HTERT RPE-1 (cell line): ENCODE data around the gene EHBP1L1.

ENCODE experiments used
- in situ Hi-C: fragments of 300-500 bp; cut with MboI; formaldehyde crosslinking; loops from 4 replicates; pipeline ENCODE4 v1.14.3; 2020; ENCODE audit warnings: low sequenced_read_pairs

The EHBP1L1 gene

GRCh38 chr11:65575568-65576231 is at the start of gene EHBP1L1:
Gene EHBP1L1, plus strand, starts transcription at chr11:65576053. Its CDS starts 250 bp downstream, at chr11:65576303.
- in situ Hi-C loops: no loop called here

DNA sequence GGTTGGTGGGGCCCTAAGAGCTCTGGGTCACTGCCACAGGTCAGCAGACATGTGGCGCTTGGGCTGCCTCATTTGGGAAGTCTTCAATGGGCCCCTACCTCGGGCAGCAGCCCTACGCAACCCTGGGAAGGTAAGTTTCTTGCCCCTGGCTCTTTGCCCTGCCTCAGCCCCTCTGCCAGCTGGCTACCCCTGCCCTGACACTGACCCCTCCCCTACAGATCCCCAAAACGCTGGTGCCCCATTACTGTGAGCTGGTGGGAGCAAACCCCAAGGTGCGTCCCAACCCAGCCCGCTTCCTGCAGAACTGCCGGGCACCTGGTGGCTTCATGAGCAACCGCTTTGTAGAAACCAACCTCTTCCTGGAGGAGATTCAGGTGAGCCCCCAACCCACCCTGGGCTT is 49.1 kb upstream of the EHBP1L1 start:
- in situ Hi-C loops: no loop called here

DNA sequence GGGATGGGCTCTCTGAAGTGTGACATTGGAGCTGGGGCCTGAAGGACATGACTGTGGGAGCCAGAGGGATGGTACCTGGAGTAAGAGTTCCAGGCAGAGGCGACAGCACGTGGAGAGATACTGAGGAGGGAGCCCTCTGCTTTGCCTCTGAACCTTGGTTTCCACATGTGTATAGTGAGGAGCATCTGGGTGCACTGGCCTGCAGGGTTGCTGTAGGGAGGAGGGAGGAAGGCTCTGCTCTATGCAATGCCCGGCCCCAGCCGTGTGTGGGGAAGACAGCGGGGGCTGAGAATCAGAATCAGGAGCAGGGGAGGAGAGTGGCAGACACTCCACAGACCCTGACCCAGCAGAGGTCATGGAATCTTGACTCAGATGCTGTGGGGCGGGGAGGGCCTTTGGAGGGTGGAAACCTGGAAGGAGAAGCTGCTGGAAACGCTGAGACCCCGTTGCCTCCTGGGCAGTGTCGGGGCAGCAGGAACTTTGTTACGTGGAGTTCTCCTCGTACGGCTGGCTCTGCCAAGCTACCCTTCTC is 47.0 kb upstream of the EHBP1L1 start:
- in situ Hi-C loops: no loop called here

GRCh38 chr11:65529475-65530156 is 46.2 kb upstream of the EHBP1L1 start:
- in situ Hi-C loops: no loop called here

GRCh38 chr11:65530157-65530496 is 45.7 kb upstream of the EHBP1L1 start:
- in situ Hi-C loops: no loop called here

- in situ Hi-C loops: no loop called here
Observed at GRCh38 chr11:65532388-65533064, 43.3 kb upstream of the EHBP1L1 start.

DNA sequence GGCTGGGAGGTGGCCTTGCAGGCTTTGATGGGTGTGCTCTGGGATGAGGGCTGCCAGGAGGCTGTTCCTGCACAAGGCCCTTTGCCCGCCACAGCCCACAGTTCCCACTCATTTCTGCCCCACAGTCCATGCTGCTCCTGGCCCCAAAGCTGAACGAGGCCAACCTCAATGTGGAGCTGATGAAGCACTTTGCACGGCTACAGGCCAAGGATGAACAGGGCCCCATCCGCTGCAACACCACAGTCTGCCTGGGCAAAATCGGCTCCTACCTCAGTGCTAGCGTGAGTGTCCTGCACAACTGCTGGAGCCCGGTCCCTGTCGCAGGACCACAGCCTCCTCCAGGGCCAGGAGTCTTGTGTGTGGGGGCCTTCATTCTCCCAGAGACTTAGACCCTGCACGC is 40.8 kb upstream of the EHBP1L1 start:
- in situ Hi-C loops: no loop called here

DNA sequence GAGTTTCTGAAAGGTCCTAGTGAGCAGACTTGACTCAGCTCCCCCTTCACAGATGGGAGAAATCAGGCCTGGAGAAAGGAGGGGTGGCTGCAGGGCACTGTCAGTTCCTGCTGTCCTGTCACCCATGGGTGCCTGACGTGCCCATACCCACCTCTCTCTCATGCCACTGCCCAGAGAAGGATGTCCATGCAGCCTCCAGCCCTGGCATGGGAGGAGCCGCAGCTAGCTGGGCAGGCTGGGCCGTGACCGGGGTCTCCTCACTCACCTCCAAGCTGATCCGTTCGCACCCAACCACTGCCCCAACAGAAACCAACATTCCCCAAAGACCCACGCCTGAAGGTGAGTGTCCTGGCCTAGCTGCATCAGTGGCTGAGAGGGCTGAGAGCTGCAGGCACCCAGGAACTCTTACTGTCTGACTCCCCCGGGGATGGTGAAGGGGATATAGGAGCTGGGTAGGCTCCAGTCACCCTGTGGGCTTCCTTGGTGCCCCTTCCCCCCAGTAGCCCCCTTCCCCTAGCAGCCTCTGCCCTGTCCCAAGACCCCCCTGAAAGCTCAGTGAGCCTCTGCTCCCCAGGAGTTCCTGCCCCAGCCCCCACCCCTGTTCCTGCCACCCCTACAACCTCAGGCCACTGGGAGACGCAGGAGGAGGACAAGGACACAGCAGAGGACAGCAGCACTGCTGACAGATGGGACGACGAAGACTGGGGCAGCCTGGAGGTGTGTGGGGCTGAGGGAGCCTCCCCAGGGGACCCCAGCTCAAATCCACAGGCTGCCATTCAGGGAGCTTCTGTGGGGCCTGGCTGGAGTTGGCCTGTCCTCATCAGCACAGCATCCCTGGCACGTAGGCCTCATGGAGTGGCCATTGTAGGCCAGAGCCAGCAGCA is 39.2 kb upstream of the EHBP1L1 start:
- in situ Hi-C loops: no loop called here

- in situ Hi-C loops: no loop called here
Observed at GRCh38 chr11:65537296-65537597, 38.6 kb upstream of the EHBP1L1 start.

GRCh38 chr11:65537620-65538231 is 38.1 kb upstream of the EHBP1L1 start:
- in situ Hi-C loops: no loop called here

GRCh38 chr11:65538232-65538914 is 37.5 kb upstream of the EHBP1L1 start:
- in situ Hi-C loops: no loop called here

- in situ Hi-C loops: no loop called here
Observed at GRCh38 chr11:65538915-65539743, 36.7 kb upstream of the EHBP1L1 start.

- in situ Hi-C loops: no loop called here
Observed at GRCh38 chr11:65539744-65540289, 36.0 kb upstream of the EHBP1L1 start.

DNA sequence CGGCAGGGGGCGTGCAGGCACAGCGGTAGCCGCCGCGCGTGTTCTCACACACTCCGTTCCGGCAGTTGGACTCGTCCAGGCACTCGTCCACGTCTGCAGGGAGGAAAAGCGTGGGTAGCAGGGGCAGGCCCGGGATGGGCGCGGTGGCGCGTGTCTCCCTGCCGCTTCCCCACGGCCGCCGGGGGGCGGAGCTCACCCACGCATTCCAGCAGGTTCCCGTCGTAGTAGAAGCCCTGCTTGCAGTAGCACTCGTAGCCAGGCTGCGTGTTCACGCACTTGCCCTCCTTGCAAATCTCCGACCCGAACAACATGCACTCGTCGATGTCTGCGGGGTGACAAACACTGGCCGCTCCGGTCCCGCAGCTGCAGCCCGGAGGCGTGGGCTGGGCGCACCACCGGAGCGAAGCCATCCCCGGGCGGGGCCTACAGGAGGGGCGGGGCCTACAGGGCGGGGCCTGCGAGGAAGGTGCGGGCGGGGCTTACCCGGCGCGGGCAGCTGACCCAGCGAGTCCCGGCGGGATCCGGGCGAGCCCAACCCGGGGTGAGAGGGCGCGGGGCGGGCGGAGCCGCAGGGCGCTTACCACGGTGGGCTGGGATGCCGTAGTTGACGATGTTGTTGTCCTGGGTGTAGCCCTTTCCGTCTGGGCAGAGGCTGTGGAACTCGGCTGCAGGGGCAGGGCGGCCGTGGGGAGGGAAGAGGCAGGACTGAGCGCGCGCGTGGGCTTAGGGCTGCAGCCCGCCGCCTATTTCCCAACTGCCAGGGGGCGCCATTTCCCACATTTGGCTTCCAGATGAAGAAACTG is 35.4 kb upstream of the EHBP1L1 start:
- in situ Hi-C loops: no loop called here

DNA sequence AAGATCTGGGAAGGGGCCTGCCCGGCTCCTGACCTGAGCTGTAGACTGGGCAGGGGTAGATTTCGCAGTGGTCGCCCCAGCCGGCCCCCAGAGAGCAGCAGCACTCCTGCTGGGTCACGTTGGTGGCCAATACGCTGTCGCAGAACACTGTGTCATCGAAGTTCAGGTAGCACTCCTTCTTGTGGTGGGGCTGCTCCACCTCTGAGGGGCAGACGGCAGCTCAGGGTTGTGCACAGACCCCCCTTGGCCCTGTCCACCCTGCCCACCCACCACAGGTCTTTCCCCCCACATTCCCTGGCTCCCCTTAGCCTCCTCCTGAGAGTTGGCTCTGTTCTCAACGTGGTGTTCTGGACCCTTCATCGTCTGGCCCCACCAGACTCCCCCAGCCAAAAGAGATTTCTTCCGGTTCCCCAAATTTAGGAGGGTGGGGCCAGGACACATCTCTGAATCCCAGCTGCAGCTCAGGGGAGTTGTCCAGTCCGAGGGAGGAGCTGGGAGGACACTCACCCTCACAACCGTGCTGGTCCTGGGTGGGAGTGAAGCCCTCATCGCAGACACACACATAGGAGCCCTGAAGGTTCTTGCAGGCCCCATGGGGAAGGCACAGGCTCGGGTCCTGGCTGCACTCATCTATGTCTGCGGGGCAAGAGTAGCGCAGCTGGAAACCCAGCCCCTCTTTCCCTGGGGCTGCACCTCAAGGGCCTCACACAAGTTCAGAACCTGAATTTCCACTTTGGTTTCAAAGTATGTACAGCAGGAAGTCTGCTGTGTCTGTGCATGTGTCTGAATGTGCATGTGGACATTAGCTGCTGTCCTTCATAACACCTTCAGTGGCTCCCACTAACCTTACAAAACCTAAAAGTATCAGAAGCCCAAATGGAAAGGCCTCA is 34.5 kb upstream of the EHBP1L1 start:
- in situ Hi-C loops: no loop called here

GRCh38 chr11:65542738-65543390 is 33.0 kb upstream of the EHBP1L1 start:
- in situ Hi-C loops: no loop called here

DNA sequence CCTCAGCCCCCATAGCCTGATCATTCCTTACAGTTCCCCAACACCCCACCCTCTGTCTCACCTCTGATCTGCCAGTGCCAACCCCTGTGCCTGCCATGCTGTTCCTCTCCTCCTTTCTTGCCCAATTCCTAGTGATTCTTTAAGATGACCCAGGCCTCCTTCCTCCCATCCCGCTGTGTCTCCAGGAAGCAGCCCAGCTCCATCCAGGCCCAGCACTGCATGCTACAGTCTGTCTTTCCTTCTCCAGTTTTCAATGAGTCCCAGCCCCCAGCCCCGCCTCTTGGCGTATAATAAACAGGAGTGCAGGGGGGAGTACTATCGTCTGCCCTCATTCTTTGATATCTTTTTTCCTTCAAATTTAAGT is 30.0 kb upstream of the EHBP1L1 start:
- in situ Hi-C loops: no loop called here
